HepG2 (cell line): ENCODE measurements around the gene AK2. TPM values are rescaled to one million over a fixed set of nuclear protein-coding genes. Genes with fewer than 3 reads are reported as not detected.

Experiments
- ARID5B ChIP-seq: IDR thresholded peaks from 2 replicates; pipeline ENCODE4 v1.4.0; 2020; ENCODE audit warnings: mild to moderate bottlenecking, missing genetic modification reagents
- CEBPB ChIP-seq: IDR thresholded peaks from 2 replicates; pipeline ENCODE4 v1.6.1; 2011; ENCODE audit warnings: low read depth, low read length, improper control_type of control experiment, borderline replicate concordance
- CEBPG ChIP-seq: IDR thresholded peaks from 2 replicates; pipeline ENCODE4 v1.6.1; 2016
- CTCF ChIP-seq: sonication (generic); formaldehyde crosslinking; IDR thresholded peaks from 2 replicates; pipeline ENCODE4 v1.5.0; 2020; ENCODE audit warnings: mild to moderate bottlenecking, missing genetic modification reagents, moderate library complexity
- ELF3 ChIP-seq: IDR thresholded peaks from 2 replicates; pipeline ENCODE4 v1.6.1; 2016; ENCODE audit warnings: missing genetic modification reagents, missing compliant biosample characterization
- FOSL1 ChIP-seq: sonication (generic); formaldehyde crosslinking; IDR thresholded peaks from 2 replicates; pipeline ENCODE4 v1.9.0; 2021; ENCODE audit warnings: missing genetic modification reagents, borderline replicate concordance
- FOSL2 ChIP-seq: sonication (generic); formaldehyde crosslinking; IDR thresholded peaks from 2 replicates; pipeline ENCODE4 v1.4.0; 2020; ENCODE audit warnings: missing genetic modification reagents
- GABPA ChIP-seq, 2 experiments: IDR thresholded peaks; 2 replicates each; pipeline ENCODE4 v1.6.1; 2011 to 2016; ENCODE audit warnings: low read depth in 2 of 2, low read length in 1 of 2, missing biosample characterization in 1 of 2, missing genetic modification characterization in 1 of 2
- MXD1 ChIP-seq: sonication (generic); formaldehyde crosslinking; IDR thresholded peaks from 2 replicates; pipeline ENCODE4 v1.4.0; 2020; ENCODE audit warnings: mild to moderate bottlenecking, missing genetic modification reagents
- RAD21 ChIP-seq: fragments of 450-650 bp; formaldehyde crosslinking; IDR thresholded peaks from 2 replicates; pipeline ENCODE4 v1.5.0; 2020; ENCODE audit warnings: mild to moderate bottlenecking
- RARG ChIP-seq: sonication (generic); formaldehyde crosslinking; IDR thresholded peaks from 2 replicates; pipeline ENCODE4 v1.4.0; 2020; ENCODE audit warnings: low read depth, mild to moderate bottlenecking, missing genetic modification reagents
- REPIN1 ChIP-seq: sonication (generic); formaldehyde crosslinking; IDR thresholded peaks from 2 replicates; pipeline ENCODE4 v1.8.0; 2022; ENCODE audit warnings: missing genetic modification reagents, low read depth, mild to moderate bottlenecking, borderline replicate concordance
- SMAD1 ChIP-seq: sonication (generic); formaldehyde crosslinking; IDR thresholded peaks from 2 replicates; pipeline ENCODE4 v1.4.0; 2020; ENCODE audit warnings: missing genetic modification reagents, low read depth, mild to moderate bottlenecking, borderline replicate concordance
- SMARCC2 ChIP-seq: fragments of 450-650 bp; IDR thresholded peaks from 2 replicates; pipeline ENCODE4 v1.6.1; 2017; ENCODE audit warnings: antibody characterized with exemption, mild to moderate bottlenecking
- TEAD3 ChIP-seq: optimal IDR thresholded peaks from 2 replicates; pipeline ENCODE3; 2016; ENCODE audit warnings: borderline replicate concordance
- ZFP36L1 ChIP-seq: sonication (generic); formaldehyde crosslinking; IDR thresholded peaks from 2 replicates; pipeline ENCODE4 v1.8.0; 2022; ENCODE audit warnings: mild to moderate bottlenecking, missing genetic modification reagents, moderate library complexity
- ZGPAT ChIP-seq: IDR thresholded peaks from 2 replicates; pipeline ENCODE4 v1.6.1; 2016; ENCODE audit warnings: mild to moderate bottlenecking
- ZNF160 ChIP-seq: sonication (generic); formaldehyde crosslinking; IDR thresholded peaks from 2 replicates; pipeline ENCODE4 v1.8.0; 2022; ENCODE audit warnings: mild to moderate bottlenecking, inconsistent platforms, missing genetic modification reagents
- ZNF740 ChIP-seq: sonication (generic); formaldehyde crosslinking; IDR thresholded peaks from 2 replicates; pipeline ENCODE4 v1.4.0; 2020; ENCODE audit warnings: missing genetic modification reagents
- ZNF891 ChIP-seq: sonication (generic); formaldehyde crosslinking; IDR thresholded peaks from 2 replicates; pipeline ENCODE4 v1.5.0; 2020; ENCODE audit warnings: mild to moderate bottlenecking, missing genetic modification reagents
- polyA plus RNA-seq, 8 experiments: library from polyadenylated mRNA; depleted of rRNA in 3 of 8; stranded (reverse) in 7 of 8; unstranded in 1 of 8; fragments of >200 nt; fragmentation: Illumina TruSeq in 4 of 8; extraction: Trizol in 4 of 8; gene quantifications; 2 replicates each; pipeline versions ENCODE4 v1.2.1 to v1.2.3, GENCODE V29; 2011 to 2016; ENCODE audit warnings: low read depth in 4 of 8, missing spikeins in 1 of 8, mixed read lengths in 1 of 8; ENCODE audit not compliant: insufficient read depth in 1 of 8
- total RNA-seq, 5 experiments: library from RNA; depleted of rRNA; stranded (reverse); fragments of >200 nt; fragmentation: Illumina TruSeq; extraction: Trizol; gene quantifications; 2 replicates each; pipeline ENCODE4 v1.2.3, GENCODE V29; 2016; ENCODE audit warnings: low read depth in 1 of 5

Gene AK2
- total and polyA plus RNA-seq, 2 of the 13 experiments (the other 11 are each of a cell fraction or from before 2014, with no cell fraction given), result 170 to 188 TPM

- TF ChIP-seq ZNF160 (CRISPR knock-in tag), result no peak
- TF ChIP-seq ZGPAT, result peak; percentile 26; the same call in 1 of the 2 replicates
- TF ChIP-seq CTCF (CRISPR knock-in tag), result peak; percentile 47
- TF ChIP-seq FOSL1 (CRISPR knock-in tag), result peak; percentile 20; the same call in 1 of the 2 replicates
- peak; percentile 45; the same call in 1 of the 2 replicates for TF ChIP-seq CEBPG (CRISPR knock-in tag)
- peak; percentile 92 for TF ChIP-seq FOSL2 (CRISPR knock-in tag)
- 0 out of 2 replicates have a peak, but pooled peaks have one; percentile 62 for TF ChIP-seq ZNF740
- 0 out of 2 replicates have a peak, but pooled peaks have one; percentile 41 for TF ChIP-seq CEBPB
- 0 out of 2 replicates have a peak, but pooled peaks have one; percentile 13 for TF ChIP-seq ARID5B
- no peak for TF ChIP-seq SMAD1 (CRISPR knock-in tag)
- no peak for TF ChIP-seq REPIN1 (CRISPR knock-in tag)
- TF ChIP-seq TEAD3, result peak; percentile 70
- TF ChIP-seq RAD21 (CRISPR knock-in tag), result peak; percentile 9; the same call in 1 of the 2 replicates
- peak; percentile 42; the same call in 1 of the 2 replicates for TF ChIP-seq ELF3 (CRISPR knock-in tag)
- no peak for TF ChIP-seq MXD1 (CRISPR knock-in tag)
- TF ChIP-seq ZFP36L1 (CRISPR knock-in tag), result no peak
- no peak for TF ChIP-seq SMARCC2
- TF ChIP-seq RARG (CRISPR knock-in tag), result no peak
- TF ChIP-seq ZNF891 (CRISPR knock-in tag), result no peak
- TF ChIP-seq GABPA (IDR thresholded peaks at IDR 0.05; ENCODE audit: low read depth, low read length), result no peak
- peak; percentile 62 for TF ChIP-seq GABPA (CRISPR knock-in tag; IDR thresholded peaks at IDR 0.05; ENCODE audit: low read depth)
These were observed 13.8 kb upstream of the AK2 start (continued) for GRCh38 chr1:33050221-33051076.
